AG04450 (cell line): ENCODE measurements around the gene PSAT1. TPM values are rescaled to one million over a fixed set of nuclear protein-coding genes. Genes with fewer than 3 reads are reported as not detected.

Experiments
- CTCF ChIA-PET: fragments of 300-600, 350-600 bp; formaldehyde crosslinking; extraction: SDS; loops from one replicate; lab custom pipeline; 2022; ENCODE audit warnings: antibody characterized with exemption, inconsistent platforms; lab: Charles Lee
- POLR2A ChIA-PET: fragments of 350-600 bp; formaldehyde crosslinking; extraction: SDS; loops from one replicate; lab custom pipeline; 2021; ENCODE audit warnings: antibody characterized with exemption, inconsistent platforms; lab: Yijun Ruan, JAX
- DNase-seq: peaks from one replicate; pipeline ENCODE4 v3.0.0-alpha.2; 2011; ENCODE audit warnings: low read depth, low spot score
- H3K27ac ChIP-seq: one replicate; pipeline ENCODE4 v1.5.1; 2012; ENCODE audit warnings: low read depth, low read length, control low read depth
- H3K27me3 ChIP-seq: one replicate; pipeline ENCODE4 v1.6.0; 2012; ENCODE audit warnings: low read length; ENCODE audit not compliant: control insufficient read depth, insufficient read depth
- H3K4me3 ChIP-seq: 2 replicates; pipeline ENCODE4 v1.5.1; 2011; ENCODE audit warnings: mild to moderate bottlenecking, low read depth, low read length, control low read depth
- H3K9me3 ChIP-seq: 2 replicates; pipeline ENCODE4 v1.5.1; 2012; ENCODE audit warnings: low read length; ENCODE audit not compliant: control insufficient read depth, insufficient read depth
- polyA plus RNA-seq: library from polyadenylated mRNA; depleted of rRNA; stranded (reverse); fragments of >200 nt; gene quantifications from 2 replicates; pipeline ENCODE4 v1.2.3, GENCODE V29; 2011
- TF ChIP-seq, protein P1 (sequence below): IDR thresholded peaks from 2 replicates; pipeline ENCODE4 v1.5.1; 2011; ENCODE audit warnings: low read depth, low read length, control low read depth, inconsistent platforms

The PSAT1 gene
- polyA plus RNA-seq, 1 experiment: 271 TPM

DNA sequence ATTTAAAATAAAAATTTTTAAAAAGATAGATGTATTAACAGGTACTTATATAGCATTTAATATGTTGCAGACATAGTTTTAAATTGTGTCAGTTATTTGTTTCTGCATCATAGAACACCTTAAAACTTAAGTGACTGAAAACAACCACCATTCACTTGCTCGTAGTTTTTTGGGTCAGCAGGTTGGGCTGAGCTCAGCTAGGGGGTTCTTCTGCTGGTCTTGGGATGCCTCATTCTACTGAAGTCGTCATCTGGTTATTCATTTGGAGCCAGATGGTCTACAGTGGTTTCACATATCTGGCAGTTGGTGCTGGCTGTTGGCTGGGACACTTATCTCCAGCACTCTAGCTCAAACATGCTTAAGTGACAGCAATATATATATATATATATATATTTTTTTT lies 29.6 kb downstream of the PSAT1 start:
- Histone ChIP-seq H3K27ac (no peak overlapping the region), H3K4me3 (no peak overlapping the region), H3K27me3 (no peaks in the 10 kb centered on the region), H3K9me3 (no peaks in the 10 kb centered on the region)
- no peak for DNase-seq
- POLR2A ChIA-PET: no interaction called here
- CTCF ChIA-PET: no interaction called here
- TF ChIP-seq, protein P1, sequence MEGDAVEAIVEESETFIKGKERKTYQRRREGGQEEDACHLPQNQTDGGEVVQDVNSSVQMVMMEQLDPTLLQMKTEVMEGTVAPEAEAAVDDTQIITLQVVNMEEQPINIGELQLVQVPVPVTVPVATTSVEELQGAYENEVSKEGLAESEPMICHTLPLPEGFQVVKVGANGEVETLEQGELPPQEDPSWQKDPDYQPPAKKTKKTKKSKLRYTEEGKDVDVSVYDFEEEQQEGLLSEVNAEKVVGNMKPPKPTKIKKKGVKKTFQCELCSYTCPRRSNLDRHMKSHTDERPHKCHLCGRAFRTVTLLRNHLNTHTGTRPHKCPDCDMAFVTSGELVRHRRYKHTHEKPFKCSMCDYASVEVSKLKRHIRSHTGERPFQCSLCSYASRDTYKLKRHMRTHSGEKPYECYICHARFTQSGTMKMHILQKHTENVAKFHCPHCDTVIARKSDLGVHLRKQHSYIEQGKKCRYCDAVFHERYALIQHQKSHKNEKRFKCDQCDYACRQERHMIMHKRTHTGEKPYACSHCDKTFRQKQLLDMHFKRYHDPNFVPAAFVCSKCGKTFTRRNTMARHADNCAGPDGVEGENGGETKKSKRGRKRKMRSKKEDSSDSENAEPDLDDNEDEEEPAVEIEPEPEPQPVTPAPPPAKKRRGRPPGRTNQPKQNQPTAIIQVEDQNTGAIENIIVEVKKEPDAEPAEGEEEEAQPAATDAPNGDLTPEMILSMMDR: no peak

DNA sequence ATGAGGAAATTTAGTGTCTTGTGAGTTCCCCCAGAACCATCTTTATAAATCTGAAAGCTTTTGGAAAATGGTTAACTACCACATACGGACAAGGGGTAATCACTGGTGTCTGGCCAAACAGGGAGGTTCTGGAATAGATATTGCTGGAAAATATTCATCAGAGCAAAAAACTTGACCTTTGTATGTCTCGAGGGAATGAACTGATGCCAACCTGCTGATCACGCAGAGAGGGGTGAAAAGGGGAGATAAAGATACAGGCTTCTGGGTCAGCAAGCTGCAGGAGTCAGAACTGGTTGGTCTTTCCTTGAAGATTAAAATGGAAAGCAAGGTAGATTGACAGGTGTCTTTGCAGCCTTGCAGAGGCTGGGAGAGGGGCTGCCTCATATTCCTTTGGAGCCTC lies 35.5 kb downstream of the PSAT1 start:
- DNase-seq: no peak
- Histone ChIP-seq H3K27ac (no peak overlapping the region), H3K9me3 (peaks cover 7% of the 10 kb centered on the region), H3K27me3 (no peaks in the 10 kb centered on the region), H3K4me3 (no peak overlapping the region)
- POLR2A ChIA-PET: no interaction called here
- CTCF ChIA-PET: no interaction called here
- TF ChIP-seq, protein P1: no peak

DNA sequence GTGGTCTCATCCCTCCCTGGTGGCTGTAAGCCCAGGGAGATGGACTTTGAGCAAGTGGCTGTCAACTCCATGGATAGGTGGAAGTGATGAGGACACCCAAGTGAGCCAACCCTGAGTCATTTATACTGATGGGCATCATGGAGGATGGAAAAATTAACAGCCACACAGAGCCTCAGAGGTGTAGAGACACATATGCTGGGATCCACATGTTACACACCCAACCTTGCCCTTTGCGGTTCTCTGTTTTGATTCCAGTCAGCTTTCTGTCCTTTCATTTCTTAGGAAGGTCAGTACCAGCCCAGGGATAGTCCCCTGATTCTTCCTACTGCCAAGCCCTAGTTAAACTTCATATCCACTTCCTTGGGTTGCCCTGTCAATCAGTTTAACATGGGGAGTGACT lies 51.9 kb downstream of the PSAT1 start:
- H3K9me3 ChIP-seq: no peaks in the 10 kb centered on the region
- DNase-seq: no peak
- H3K4me3 ChIP-seq: no peak overlapping the region
- ChIA-PET POLR2A (no interaction called here), CTCF (no interaction called here)
- H3K27ac ChIP-seq: no peak overlapping the region
- no peaks in the 10 kb centered on the region for H3K27me3 ChIP-seq
- TF ChIP-seq, protein P1: no peak

DNA sequence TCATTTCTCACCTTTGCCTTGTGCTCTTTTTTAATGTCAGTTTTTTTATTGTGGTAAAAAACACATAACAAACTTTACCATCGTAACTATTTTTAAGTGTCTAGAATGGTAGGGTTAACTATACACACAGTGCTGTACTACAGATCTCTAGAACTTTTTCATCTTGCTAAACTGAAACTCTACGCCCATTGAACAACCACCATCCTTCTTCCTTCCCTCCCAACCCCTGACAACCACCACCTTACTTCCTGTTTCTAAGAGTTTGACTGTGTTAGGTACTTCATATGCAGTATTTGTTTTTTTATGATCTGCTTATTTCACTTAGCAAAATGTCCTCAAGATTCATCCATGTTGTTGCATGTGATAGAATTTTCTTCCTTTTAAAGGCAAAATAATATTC lies 54.9 kb downstream of the PSAT1 start:
- Histone ChIP-seq H3K4me3 (no peak overlapping the region), H3K27me3 (no peaks in the 10 kb centered on the region), H3K27ac (no peak overlapping the region), H3K9me3 (no peaks in the 10 kb centered on the region)
- CTCF ChIA-PET: no interaction called here
- no peak for DNase-seq
- TF ChIP-seq, protein P1: no peak
- POLR2A ChIA-PET: no interaction called here

DNA sequence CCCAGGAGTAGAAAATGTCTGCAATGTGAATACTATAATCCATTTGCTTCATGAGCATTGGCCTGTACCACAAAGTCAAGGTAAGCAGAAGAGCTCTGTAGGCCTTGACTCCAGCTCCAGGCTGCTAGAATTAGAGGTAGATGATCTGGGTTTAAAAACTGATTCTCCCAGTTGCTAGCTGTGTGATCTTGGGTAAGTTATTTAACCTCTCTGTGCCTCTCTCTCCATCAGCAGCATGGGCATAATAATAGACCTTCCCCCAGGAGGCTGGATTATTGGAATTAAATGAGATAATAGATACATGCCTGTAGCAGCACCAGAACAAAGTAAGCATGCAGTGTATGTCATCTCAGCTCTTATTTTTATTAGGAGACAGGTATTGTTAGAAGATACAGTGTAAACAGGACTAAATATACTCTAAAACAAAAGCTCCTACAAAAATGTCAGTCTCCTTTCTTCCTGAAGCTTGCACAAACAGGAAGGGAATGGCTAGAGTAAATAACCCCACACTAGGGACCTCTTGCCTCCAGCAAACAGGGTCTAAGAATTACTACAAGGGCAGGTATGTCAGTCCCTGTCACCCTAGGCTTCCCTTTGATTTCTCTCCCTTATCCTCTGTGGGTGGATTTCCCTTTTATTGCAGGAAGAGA lies 57.5 kb downstream of the PSAT1 start:
- Histone ChIP-seq H3K9me3 (no peaks in the 10 kb centered on the region; the same call in 1 of the 2 replicates), H3K27ac (no peak overlapping the region), H3K27me3 (no peaks in the 10 kb centered on the region), H3K4me3 (no peak overlapping the region)
- TF ChIP-seq, protein P1: no peak
- ChIA-PET CTCF (interaction anchor here (0.8 kb wide), 1 partner anchor 16 kb away, joined by 4 read pairs; no protein-coding TSS in a partner anchor), POLR2A (no interaction called here)
- no peak for DNase-seq
